Amygdala (tissue), 56 donors: Measurements from ENCODE around the gene MSRB1.

Experiments used
- DNase-seq, 56 donors: peaks; one replicate each; lab custom pipeline; 2025; lab: John Stamatoyannopoulos, UW

Gene MSRB1, protein sequence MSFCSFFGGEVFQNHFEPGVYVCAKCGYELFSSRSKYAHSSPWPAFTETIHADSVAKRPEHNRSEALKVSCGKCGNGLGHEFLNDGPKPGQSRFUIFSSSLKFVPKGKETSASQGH

DNA sequence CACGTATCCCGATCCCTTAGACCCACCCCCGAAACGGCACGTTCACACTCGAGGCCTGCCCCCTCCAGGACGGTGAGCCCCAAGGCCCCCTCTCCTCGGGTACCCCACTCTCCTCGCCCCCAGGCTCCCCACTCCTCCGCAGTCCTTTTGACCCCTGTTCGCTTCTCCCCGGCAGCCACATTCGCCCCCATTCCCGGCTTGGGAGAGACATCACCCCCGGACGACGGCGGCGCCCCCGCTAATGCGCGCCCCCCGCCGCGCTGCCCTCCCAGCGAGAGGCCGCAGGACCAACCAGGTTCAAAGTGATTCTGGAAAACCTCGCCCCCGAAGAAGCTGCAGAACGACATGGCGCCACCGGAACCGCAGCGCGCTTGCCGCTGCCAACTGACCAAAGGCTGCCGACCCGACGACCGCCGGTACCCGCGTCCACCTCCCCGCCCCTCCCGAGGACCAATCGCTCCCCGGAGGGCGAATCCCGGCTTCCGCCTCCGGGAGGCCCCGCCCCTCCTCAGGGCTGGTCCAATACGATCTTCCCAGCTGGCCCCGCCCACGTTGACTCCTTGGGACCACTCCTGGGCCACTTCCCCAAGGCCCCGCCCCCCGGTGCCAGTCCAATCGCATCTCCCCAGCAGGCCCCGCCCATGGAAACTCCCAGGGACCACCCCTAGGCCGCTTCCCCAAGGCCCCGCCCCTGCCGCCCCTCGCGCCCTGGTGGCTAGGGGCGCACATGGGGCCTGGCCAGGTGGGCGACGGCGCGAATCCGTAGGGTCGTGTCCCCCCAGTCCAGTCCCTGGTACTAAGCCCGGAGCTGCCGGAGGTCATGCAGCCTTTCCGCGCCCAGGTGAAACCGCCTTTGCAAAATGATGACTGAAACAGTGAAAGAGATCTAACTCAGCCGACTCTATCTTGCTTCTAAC is at the start of gene MSRB1:
Gene MSRB1, minus strand, starts transcription at position 390 of the 917 bp plus-strand sequence. Its CDS starts 43 bp downstream, at position 347.
- DNase-seq = peak; percentile 24 to 99 (median 98)

DNA sequence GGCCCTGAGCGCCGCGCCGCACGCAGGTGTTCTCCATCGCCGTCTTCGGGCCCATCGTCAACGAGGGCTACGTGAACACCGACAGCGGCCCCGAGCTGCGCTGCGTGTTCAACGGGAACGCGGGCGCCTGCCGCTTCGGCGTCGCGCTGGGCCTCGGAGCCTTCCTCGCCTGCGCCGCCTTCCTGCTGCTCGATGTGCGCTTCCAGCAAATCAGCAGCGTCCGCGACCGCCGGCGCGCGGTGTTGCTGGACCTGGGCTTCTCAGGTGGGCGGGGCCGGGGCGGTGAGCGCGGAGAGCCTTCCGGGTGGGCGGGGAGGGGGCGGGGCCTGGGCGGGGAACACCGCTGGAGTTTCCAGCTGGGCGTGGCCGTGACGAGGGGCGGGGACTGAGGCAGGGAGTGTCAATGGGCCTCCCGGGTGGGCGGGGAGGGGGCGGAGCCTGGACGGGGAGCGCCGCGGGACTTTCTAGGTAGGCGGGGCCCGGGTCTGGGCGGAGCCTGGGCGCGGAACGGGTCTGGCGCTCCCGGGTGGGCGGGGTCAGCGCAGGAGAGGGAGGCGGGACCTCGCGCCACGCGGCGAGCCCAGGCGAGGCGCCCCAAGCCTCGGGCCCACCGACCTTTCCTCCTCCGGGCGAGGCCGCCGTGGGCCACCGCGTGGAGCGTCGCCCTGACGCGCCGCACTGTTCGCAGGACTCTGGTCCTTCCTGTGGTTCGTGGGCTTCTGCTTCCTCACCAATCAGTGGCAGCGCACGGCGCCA is 49.1 kb upstream of the MSRB1 start:
- DNase-seq = peak in 55 of 56 donors; percentile 33 to 94 (median 82)

DNA sequence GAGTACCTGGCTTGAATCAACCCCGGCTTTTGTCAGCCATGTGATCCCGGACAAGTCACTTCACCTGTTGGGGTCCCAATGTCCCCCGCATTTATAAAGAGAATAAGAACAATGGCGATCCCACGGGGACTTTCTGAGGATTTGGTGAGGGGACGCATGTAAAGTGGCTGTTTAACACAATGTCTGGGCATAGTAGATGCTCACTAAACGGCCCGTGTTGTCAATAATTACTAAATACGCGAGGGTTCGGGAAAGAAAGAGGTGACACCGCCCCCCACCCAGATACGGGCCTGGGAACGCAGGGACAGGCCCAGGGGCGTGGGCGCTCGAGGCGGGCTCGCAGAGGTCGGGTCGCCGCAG is 48.6 kb upstream of the MSRB1 start:
- DNase-seq = no peak

DNA sequence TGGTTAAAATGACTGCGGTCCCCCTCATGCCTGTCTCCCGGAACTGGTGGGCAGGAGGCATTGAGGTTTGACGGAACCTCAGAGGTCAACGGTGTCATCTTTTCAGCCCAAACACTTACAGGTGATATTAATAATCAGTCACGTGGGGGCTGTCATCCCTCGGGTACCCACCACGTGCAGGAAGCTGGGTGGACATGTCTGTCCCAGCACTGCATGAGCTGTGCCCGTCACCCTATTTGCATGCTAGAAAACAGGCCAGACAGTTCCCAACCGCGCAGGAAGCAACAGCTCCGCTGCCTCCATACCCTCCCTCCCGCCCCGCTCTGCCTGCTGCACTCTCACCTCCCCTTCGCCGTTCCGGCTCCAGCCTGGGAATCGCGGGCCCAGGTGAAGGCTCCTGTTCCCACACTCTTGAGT is 48.1 kb upstream of the MSRB1 start:
- peak in 1 of 56 donors; percentile 14 for DNase-seq

DNA sequence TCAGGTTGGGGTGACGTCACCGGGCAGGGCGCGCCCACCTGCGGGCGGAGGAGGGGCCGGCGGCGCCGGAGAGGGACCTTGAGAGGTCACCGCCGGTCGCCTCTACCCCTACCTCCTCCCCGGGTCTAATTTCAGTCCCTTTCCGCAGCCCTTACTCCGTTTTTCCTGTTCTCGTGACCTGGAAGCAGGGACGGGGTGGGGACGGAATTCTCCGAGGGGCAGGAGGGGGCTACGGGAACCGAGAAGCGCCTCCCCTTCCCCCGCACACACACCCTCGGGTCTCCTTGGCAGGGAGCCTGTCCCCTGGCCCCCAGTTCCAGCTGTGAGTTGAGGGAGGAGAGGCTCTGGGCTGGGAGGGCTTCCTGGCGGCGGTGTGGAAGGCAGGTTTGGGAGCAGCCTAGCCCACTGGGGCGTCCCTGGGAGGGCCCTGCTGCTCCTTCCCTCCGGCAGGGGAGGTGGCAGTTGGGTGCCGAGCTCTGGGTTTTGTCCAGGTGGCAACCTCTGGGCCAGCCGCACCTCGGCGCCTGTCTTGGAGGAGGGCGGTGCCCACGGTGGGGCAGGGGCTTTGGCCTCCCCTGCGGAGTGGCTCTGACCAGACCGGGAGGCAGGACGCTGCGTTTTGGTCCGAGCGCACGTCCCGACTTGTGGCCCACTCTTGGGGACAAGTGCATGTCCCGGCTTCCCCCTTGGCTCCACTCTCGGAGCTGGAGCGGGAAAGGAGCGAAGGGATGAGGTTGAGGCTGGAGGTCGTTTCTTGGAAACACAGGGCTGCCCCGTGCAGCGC is 47.5 kb upstream of the MSRB1 start:
- no peak for DNase-seq

DNA sequence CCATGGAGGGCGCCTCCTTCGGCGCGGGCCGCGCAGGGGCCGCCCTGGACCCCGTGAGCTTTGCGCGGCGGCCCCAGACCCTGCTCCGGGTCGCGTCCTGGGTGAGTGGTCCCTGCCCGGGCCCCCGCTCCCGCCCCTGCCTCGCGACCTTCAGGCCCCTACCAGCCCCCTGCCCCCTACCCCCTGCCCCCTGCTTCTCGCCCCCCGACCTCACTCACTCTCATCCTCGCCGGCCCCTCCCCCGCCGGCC is 47.0 kb upstream of the MSRB1 start:
- DNase-seq = no peak

DNA sequence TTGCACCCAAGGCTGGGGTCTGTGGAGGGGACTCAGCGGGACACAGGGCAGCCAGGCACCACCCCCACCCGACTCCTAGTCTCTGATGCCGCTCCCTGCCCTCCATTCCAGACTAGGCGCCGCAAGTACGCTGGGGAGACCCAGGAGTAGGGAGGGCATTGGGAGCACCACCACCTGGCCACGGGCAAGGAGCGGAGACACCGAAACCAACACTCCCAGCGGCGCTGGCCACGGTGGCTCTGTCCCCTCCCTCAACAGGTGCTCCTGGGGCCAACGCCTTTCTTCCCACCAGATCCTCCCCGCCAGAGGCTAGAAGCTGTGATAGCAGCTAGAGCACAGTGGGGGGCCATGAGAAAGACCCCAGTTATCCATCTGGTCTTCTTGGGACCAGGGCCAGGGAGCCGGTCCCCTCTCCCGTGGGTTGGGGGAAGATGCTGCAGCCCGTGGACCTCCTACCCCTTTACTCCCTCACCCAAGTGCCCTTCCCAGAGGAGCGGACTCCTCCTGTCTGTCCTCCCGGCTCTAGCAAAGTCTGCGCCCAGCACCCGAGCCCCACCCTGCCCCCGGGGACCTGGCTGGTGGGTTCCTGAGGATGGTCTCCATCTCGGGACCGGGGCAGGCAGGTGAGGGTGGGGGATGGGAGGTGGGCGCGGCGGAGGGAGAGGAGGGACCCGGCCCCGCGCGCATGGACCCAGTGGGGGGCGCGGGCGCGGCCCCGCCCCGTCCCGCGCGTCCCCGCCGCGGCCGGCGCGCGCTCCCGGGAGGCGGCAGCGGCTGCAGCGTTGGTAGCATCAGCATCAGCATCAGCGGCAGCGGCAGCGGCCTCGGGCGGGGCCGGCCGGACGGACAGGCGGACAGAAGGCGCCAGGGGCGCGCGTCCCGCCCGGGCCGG is 46.5 kb upstream of the MSRB1 start, which contains the start of gene SYNGR3:
Gene SYNGR3, plus strand, starts transcription at position 762 of the 892 bp plus-strand sequence. CDS start 133 bp downstream, outside the sequence.
- DNase-seq = peak in 1 of 56 donors; percentile 12

DNA sequence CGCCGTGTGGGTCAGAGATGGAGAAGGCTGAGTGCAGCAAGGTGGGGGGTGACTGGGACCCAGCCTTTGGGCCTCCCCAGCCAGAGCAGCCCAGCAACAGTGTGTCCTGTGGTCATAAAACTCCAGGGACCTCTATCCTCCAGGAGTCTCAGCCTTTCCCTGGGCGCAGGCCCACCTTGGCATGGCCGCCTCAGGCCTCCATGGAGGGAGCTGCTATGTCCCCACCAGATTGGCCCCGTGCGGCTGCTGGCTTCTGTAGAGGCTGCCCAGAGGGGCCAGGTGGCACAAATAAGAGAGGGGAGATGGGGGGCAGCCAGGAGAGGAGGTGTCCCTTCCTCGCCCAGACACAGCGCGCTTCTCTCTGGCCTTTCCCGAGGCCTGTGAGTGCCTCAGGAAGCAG is 44.2 kb upstream of the MSRB1 start:
- DNase-seq = no peak

DNA sequence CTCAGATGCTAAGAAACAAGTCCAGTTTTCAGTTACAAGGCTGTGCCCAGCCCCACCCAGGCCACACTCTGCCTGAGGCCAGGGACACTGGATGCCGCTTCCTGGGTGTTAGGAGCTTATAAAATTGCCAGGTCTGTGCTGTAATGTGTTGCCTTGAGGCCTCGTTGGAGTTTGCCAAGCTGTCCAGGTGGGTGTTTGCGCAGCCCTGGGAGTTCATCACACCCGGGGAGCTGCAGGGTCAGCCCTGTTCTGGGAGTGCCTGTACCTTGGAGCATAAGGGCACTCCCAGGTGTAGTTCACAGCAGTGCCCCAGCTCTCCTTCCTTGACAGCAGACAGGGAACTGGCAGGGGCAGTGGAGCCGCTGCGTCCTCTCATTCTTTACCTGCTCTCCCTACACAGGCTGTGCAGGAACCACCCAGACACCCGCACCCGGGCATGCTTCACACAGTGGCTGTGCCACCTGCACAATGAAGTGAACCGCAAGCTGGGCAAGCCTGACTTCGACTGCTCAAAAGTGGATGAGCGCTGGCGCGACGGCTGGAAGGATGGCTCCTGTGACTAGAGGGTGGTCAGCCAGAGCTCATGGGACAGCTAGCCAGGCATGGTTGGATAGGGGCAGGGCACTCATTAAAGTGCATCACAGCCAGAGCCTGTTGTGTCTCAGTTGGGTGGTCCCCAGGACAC is 42.6 kb upstream of the MSRB1 start:
- DNase-seq = no peak

DNA sequence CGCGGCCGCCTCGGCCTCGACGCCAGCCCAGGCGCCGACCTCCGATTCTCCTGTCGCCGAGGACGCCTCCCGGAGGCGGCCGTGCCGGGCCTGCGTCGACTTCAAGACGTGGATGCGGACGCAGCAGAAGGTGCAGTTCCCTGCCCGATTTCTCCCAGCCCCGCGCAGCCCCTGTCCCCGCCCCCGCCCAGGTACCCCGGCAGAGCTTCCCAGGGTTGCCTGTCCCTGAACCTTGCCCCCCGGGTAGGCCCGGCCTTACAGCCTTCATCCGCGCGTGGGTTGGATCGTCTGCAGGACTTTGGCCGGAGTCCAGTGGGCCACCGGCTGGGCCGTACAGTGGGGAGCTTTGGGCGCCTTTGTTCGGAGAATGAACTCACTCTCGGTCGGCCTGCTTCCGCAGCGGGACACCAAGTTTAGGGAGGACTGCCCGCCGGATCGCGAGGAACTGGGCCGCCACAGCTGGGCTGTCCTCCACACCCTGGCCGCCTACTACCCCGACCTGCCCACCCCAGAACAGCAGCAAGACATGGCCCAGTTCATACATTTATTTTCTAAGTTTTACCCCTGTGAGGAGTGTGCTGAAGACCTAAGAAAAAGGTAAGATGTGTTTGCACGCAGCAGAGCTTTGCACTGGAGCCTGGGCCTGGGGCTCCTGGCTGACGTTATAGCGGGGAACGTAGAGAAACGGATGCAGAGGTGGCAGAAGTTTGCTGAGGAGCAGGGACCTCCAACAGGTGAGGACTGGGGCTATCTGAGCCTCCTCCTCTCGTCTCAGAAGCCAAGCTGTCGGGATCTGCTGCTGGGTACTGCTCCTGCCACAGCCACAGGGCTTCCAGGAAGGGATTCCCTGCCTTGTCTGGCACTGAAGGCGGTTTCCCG is 41.6 kb upstream of the MSRB1 start:
- DNase-seq = peak in 4 of 56 donors; percentile 34 to 54 (median 40)

DNA sequence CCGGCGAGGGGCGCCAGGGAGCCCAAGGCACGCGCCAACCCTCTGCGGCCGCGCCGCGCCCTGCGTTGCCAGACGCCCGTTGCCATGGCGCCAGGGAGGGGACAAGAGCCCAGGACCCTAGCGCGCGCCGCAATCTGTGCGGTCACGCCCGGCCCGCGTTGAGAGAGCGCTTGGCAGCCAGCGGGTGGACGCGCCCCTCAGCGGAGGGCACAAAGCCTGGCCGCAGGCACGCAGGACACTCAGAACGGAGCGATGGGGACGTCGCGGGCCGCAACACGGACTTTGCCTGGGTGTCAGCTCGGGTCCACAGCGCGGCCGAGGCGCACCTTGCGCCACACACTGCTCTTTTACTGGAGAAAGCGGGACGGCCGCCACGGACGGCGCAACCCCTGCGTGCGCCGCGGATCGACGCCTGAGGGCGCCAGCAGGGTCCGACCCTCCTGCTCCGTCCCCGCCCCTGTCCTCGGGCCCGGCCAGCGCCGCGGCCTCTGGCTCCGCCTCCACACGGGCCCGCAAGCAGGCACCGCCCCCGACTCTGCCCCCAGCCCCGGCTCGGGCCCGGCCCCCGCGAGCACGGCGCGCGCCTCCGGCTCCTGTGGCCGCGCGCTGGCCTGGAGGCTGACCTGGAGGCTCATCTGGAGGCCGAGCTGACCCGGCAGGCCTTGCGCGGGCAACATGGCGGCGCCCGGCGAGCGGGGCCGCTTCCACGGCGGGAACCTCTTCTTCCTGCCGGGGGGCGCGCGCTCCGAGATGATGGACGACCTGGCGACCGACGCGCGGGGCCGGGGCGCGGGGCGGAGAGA is 40.7 kb upstream of the MSRB1 start, which contains the start of gene GFER:
Gene GFER, plus strand, starts transcription at position 650 of the 803 bp plus-strand sequence. Its CDS starts 26 bp downstream, at position 676.
- DNase-seq = peak; percentile 26 to 93 (median 77)

DNA sequence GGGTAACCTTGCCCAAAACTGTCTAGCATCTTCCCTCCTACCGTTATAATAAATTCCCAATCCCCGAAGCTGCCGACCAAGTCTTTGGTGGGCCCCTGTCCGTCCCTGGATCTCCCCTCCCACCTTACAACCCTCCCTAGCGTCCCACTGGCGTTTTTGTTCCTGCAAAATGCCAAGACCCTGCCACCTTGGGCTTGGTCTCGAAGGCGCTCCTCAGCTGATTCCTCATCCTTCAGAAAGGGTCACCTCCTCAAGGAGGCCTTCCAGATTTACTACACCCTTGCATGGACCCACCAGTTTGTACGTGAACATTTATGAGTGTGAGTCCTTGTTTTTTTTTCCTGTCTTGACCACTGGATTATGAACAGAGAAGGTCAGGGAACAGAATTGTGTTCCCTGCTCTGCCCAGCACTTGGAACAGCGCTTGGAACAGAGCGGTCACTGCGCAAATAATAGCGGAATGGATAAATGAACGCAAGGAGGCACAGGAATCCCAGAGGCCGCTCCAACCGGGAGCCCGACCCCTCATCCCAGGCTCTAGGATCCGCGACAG is 40.1 kb upstream of the MSRB1 start:
- no peak for DNase-seq

DNA sequence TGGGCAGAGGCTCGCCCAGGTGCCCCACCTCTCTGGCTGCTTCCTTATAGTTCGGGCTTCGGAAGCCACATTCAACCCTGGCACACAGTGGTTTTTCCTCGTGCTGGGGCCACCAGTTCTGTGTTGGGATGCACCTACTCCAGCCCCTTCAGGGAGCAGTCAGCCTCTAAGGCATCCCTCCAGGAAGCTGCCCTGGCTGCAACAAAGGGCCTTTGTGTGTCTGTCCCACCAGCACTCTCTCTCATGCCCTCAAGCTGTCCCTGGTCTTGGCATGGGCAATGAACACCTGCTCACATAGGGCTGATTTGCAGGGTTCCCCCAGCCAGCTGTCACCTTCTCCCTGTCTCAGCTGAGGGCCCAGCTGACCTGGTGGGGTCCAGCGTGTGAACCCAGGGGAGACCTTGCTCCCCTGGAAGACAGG is 39.0 kb upstream of the MSRB1 start:
- DNase-seq = peak in 20 of 56 donors; percentile 11 to 57 (median 34)

DNA sequence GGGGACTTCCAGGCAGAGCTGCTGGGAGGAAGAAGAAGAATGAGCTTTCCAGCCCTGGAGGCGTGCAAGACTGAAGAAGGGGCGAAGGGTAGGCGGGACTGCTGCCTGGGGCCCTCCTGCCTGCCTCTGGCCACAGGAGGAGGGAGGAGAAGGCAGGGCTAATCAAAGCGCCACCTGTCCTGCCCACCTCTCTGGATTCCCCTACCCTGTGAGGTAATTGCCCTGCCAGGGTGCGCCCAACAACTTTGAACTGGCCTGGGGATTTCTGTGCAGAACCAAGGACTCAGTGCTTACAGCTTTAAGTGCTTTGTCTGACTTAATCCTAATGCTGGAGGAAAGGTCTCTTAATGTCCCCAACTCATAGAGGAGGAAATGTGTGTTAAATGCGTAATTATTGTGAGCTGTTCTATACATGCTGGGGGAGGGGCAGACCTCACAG is 38.4 kb upstream of the MSRB1 start, which contains the start of gene NOXO1:
Gene NOXO1, minus strand, starts transcription at position 72 of the 439 bp plus-strand sequence. CDS start 290 bp downstream, outside the sequence.
- no peak for DNase-seq

DNA sequence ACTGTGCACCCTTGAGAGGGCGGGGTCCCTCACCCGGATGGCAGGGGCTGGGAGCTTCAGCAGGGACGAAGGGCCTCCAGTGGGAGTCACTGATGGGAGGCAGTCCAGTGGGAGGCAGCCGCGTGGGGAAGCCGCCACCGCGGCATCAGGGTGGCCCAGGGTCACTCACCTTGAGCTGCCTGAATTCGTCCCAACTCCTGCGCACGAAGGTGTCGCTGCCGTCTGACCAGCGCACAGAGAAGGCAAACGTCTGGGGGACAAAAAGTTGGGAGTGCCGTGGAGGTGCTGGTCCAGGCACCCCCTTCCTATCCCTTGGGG is 37.7 kb upstream of the MSRB1 start:
- no peak for DNase-seq

DNA sequence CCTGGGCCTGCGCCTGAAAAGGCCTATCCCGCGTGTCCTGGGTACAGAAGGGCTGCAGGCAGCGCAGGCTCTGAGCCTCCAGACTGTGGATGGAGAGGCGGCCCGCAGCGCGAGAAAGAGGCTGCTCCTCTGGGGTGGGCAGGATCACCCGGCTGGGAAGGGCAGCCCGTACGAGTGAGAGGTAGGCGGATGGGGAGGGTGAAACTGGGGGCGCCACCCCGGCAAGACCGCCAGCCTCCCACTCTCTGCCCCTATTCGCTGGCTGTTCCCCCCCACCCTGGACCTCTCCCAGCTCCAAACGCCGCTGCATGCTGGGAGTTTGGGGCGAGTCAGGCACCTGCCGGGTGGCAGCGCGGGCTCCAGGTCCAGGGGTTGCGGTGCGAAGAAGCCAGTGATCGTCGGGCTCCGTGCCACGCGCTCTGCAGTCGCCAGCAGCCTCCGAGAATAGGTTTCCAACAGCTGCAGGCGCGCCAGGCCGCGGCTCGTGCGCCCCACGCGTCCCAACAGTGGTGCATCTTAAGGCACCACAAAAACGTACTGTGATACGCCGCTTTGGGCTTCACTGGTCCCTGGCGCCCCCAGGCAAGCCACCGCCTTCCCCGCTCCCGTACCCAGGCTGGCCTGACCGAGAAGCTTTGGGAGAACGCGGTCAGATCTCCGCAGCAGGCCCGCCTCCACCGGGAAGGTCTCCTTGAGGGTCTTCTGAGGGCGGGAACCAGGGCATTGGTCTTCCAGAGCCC is 37.2 kb upstream of the MSRB1 start:
- DNase-seq = peak in 2 of 56 donors; percentile 7 to 14
